GM23338 (cell line): ENCODE measurements around the gene ATF3. TPM values are rescaled to one million over a fixed set of nuclear protein-coding genes. Genes with fewer than 3 reads are reported as not detected.

ENCODE experiments used
- ATAC-seq: fragments of 200-7000 bp; cut with Tn5 transposase; 3 replicates; pipeline ENCODE4 v1.9.1; 2020
- DNase-seq: peaks from one replicate; pipeline ENCODE4 v3.0.0-alpha.2; 2015; ENCODE audit warnings: low spot score
- H2AFZ ChIP-seq: fragments of 200-600 bp; sonication (generic); 2 replicates; pipeline ENCODE4 v1.8.0; 2016; ENCODE audit warnings: antibody characterized with exemption, mild to moderate bottlenecking, moderate library complexity
- H3F3A ChIP-seq: fragments of 200-600 bp; sonication (generic); replicated peaks from 2 replicates; pipeline ENCODE4 v1.8.0; 2017; ENCODE audit warnings: antibody characterized with exemption, mixed run types, low read depth
- H3K27ac ChIP-seq: fragments of 200-600 bp; sonication (generic); 2 replicates; pipeline ENCODE4 v1.6.1; 2016; ENCODE audit warnings: low read depth
- H3K27me3 ChIP-seq: fragments of 200-600 bp; sonication (generic); 2 replicates; pipeline ENCODE4 v1.8.0; 2016; ENCODE audit warnings: mild to moderate bottlenecking, mixed run types, moderate library complexity; ENCODE audit not compliant: insufficient read depth
- H3K36me3 ChIP-seq: fragments of 200-600 bp; sonication (generic); 2 replicates; pipeline ENCODE4 v1.8.0; 2016; ENCODE audit warnings: mild to moderate bottlenecking; ENCODE audit not compliant: insufficient read depth
- H3K4me1 ChIP-seq: fragments of 200-600 bp; sonication (generic); 2 replicates; pipeline ENCODE4 v1.8.0; 2016; ENCODE audit warnings: mild to moderate bottlenecking, moderate library complexity; ENCODE audit not compliant: insufficient read depth
- H3K4me2 ChIP-seq: fragments of 200-600 bp; sonication (generic); 2 replicates; pipeline ENCODE4 v1.7.1; 2017; ENCODE audit warnings: mixed run types
- H3K4me3 ChIP-seq: fragments of 200-600 bp; sonication (generic); 2 replicates; pipeline ENCODE4 v1.6.1; 2016; ENCODE audit warnings: mixed run types
- H3K79me2 ChIP-seq: fragments of 200-600 bp; sonication (generic); replicated peaks from 2 replicates; pipeline ENCODE4 v1.8.0; 2017; ENCODE audit warnings: mild to moderate bottlenecking; ENCODE audit not compliant: insufficient read depth
- H3K9me2 ChIP-seq: fragments of 200-600 bp; sonication (generic); 2 replicates; pipeline ENCODE4 v1.8.0; 2017; ENCODE audit not compliant: insufficient read depth
- H4K20me1 ChIP-seq: fragments of 200-600 bp; sonication (generic); replicated peaks from 2 replicates; pipeline ENCODE4 v1.8.0; 2017; ENCODE audit warnings: mild to moderate bottlenecking; ENCODE audit not compliant: insufficient read depth
- H3K27ac Mint-ChIP-seq: 2 replicates; pipeline ENCODE4 v1.8.0; 2020; ENCODE audit warnings: inconsistent platforms, mild to moderate bottlenecking, moderate library complexity, mixed read lengths
- H3K27me3 Mint-ChIP-seq: 3 replicates; pipeline ENCODE4 v1.8.0; 2022; ENCODE audit warnings: low read depth, mild to moderate bottlenecking, moderate library complexity, mixed read lengths, inconsistent platforms; ENCODE audit not compliant: insufficient read depth, poor library complexity
- H3K36me3 Mint-ChIP-seq: 3 replicates; pipeline ENCODE4 v1.8.0; 2021; ENCODE audit warnings: low read depth, mild to moderate bottlenecking, inconsistent platforms, moderate library complexity, mixed read lengths
- H3K4me1 Mint-ChIP-seq: 3 replicates; pipeline ENCODE4 v1.8.0; 2020; ENCODE audit warnings: mild to moderate bottlenecking, inconsistent platforms, mixed read lengths
- H3K4me3 Mint-ChIP-seq: 3 replicates; pipeline ENCODE4 v1.8.0; 2021; ENCODE audit warnings: moderate library complexity, mild to moderate bottlenecking, inconsistent platforms, mixed read lengths
- H3K9me3 Mint-ChIP-seq: 3 replicates; pipeline ENCODE4 v1.8.0; 2020; ENCODE audit warnings: moderate library complexity, mild to moderate bottlenecking, inconsistent platforms, mixed read lengths
- CREB1 ChIP-seq: fragments of 250-450 bp; sonication (Bioruptor Pico); IDR thresholded peaks from 2 replicates; pipeline ENCODE4 v1.5.0; 2020; ENCODE audit warnings: low read depth, mild to moderate bottlenecking, moderate library complexity
- CTCF ChIP-seq, 2 experiments: fragments of 200-600 bp in 1 of 2; sonication (generic) in 1 of 2; conservative IDR thresholded peaks; 2 replicates each; pipeline versions ENCODE4 v1.5.1 to v1.6.1; 2016 to 2017; ENCODE audit warnings: antibody characterized with exemption in 2 of 2, low read depth in 2 of 2, mild to moderate bottlenecking in 2 of 2, moderate library complexity in 1 of 2
- EZH2 ChIP-seq: fragments of 200-600 bp; sonication (generic); IDR thresholded peaks from one replicate; pipeline ENCODE4 v1.8.0; 2017; ENCODE audit warnings: antibody characterized with exemption, mild to moderate bottlenecking, low read depth; ENCODE audit not compliant: unreplicated experiment
- EZH2phosphoT487 ChIP-seq: fragments of 200-600 bp; sonication (generic); IDR thresholded peaks from one replicate; pipeline ENCODE4 v1.8.1; 2018; ENCODE audit warnings: antibody characterized with exemption; ENCODE audit not compliant: unreplicated experiment
- NANOG ChIP-seq: IDR thresholded peaks from 2 replicates; pipeline ENCODE4 v1.6.1; 2016; ENCODE audit warnings: antibody characterized with exemption, borderline replicate concordance
- POLR2AphosphoS5 ChIP-seq: IDR thresholded peaks from 2 replicates; pipeline ENCODE4 v1.6.1; 2016; ENCODE audit warnings: antibody characterized with exemption, low read depth
- REST ChIP-seq: IDR thresholded peaks from one replicate; pipeline ENCODE4 v1.6.1; 2018; ENCODE audit warnings: antibody characterized with exemption; ENCODE audit not compliant: unreplicated experiment
- ZNF114 ChIP-seq: fragments of 250-450 bp; sonication (Bioruptor Pico); IDR thresholded peaks from 2 replicates; pipeline ENCODE4 v1.5.0; 2020; ENCODE audit warnings: mild to moderate bottlenecking, moderate library complexity
- ZNF331 ChIP-seq: fragments of 250-450 bp; sonication (Bioruptor Pico); IDR thresholded peaks from 2 replicates; pipeline ENCODE4 v1.5.0; 2020; ENCODE audit warnings: low read depth, mild to moderate bottlenecking, moderate library complexity
- polyA plus RNA-seq: library from polyadenylated mRNA; unstranded; fragments of >200 nt; fragmentation: Nextera tagmentation; extraction: Ambion mirVana; gene quantifications from 2 replicates; pipeline ENCODE4 v1.2.1, GENCODE V29; 2016
- total RNA-seq: library from RNA; depleted of rRNA; stranded (reverse); fragments of >200 nt; shearing (Covaris generic); gene quantifications from 2 replicates; pipeline ENCODE4 v1.2.3, GENCODE V29; 2014

ATF3 gene
- total and polyA plus RNA-seq, 2 experiments from 2014 or later, result 12.6 to 17.2 TPM

GRCh38 chr1:212664409-212665199 lies 56.0 kb downstream of the ATF3 start (continued):
- TF ChIP-seq ZNF331 (CRISPR knock-in tag) (no peak), EZH2phosphoT487 (no peak), POLR2AphosphoS5 (no peak), EZH2 (no peak), NANOG (no peak), ZNF114 (CRISPR knock-in tag) (no peak)

- peak; percentile 97 for ATAC-seq
- Histone ChIP-seq H3K36me3 (no peaks in the 10 kb centered on the region), H4K20me1 (no peaks in the 10 kb centered on the region), H3K9me2 (no peaks in the 10 kb centered on the region), H3K79me2 (no peaks in the 10 kb centered on the region), H3K4me2 (peak overlapping the region; percentile 75), H3F3A (no peaks in the 10 kb centered on the region), H3K27me3 (peaks cover 11% of the 10 kb centered on the region), H2AFZ (peak overlapping the region; percentile 95), H3K27ac (no peak overlapping the region), H3K4me1 (peaks cover 5% of the 10 kb centered on the region), H3K4me3 (peak overlapping the region; percentile 78)
- H3K36me3 Mint-ChIP-seq, result peaks cover 5% of the 10 kb centered on the region; the same call in 1 of the 3 replicates
- peaks cover 13% of the 10 kb centered on the region for H3K27me3 Mint-ChIP-seq
- no peak overlapping the region for H3K27ac Mint-ChIP-seq
- H3K9me3 Mint-ChIP-seq, result peaks cover 6% of the 10 kb centered on the region; the same call in 1 of the 3 replicates
- no peak for TF ChIP-seq NANOG
- TF ChIP-seq CTCF (conservative IDR thresholded peaks at IDR 0.05; ENCODE audit: low read depth in 2 of 2), result peak; percentile 82 to 99
- H3K4me1 Mint-ChIP-seq, result peaks cover 24% of the 10 kb centered on the region
- peak overlapping the region; percentile 74 for H3K4me3 Mint-ChIP-seq
- DNase-seq, result peak; percentile 87
These were observed 56.9 kb downstream of the ATF3 start for GRCh38 chr1:212665241-212666115.

- peaks cover 3% of the 10 kb centered on the region; the same call in 1 of the 3 replicates for H3K9me3 Mint-ChIP-seq
- no peaks in the 10 kb centered on the region for H3K9me2 ChIP-seq
- no peak for DNase-seq
- no peaks in the 10 kb centered on the region for H3K36me3 ChIP-seq
- H4K20me1 ChIP-seq, result no peaks in the 10 kb centered on the region
- peaks cover 13% of the 10 kb centered on the region for H3K27me3 Mint-ChIP-seq
- no peak overlapping the region for H3K27ac ChIP-seq
- no peaks in the 10 kb centered on the region for H3K79me2 ChIP-seq
- H3F3A ChIP-seq, result no peaks in the 10 kb centered on the region
- peak overlapping the region; percentile 75; the same call in 1 of the 2 replicates for H3K4me2 ChIP-seq
- H3K36me3 Mint-ChIP-seq, result no peaks in the 10 kb centered on the region; the same call in 2 of the 3 replicates
- H3K27me3 ChIP-seq, result peaks cover 11% of the 10 kb centered on the region
- no peak for ATAC-seq
- H3K4me1 ChIP-seq, result peaks cover 8% of the 10 kb centered on the region
- peak overlapping the region; percentile 78 for H3K4me3 ChIP-seq
- no peak overlapping the region for H3K27ac Mint-ChIP-seq
- peak overlapping the region; percentile 74 for H3K4me3 Mint-ChIP-seq
- H3K4me1 Mint-ChIP-seq, result peaks cover 30% of the 10 kb centered on the region
- H2AFZ ChIP-seq, result no peak overlapping the region
- TF ChIP-seq ZNF331 (CRISPR knock-in tag) (no peak), CREB1 (CRISPR knock-in tag) (no peak), EZH2phosphoT487 (no peak), ZNF114 (CRISPR knock-in tag) (no peak), CTCF (conservative IDR thresholded peaks at IDR 0.05; ENCODE audit: low read depth in 2 of 2) (no peak), REST (no peak)
These were observed 57.7 kb downstream of the ATF3 start for GRCh38 chr1:212666116-212666775.
